GM18867 (cell line): Measurements from ENCODE around the gene SH2D7.

ENCODE experiments used
- ATAC-seq: cut with Tn5 transposase; IDR thresholded peaks from one replicate; pipeline ENCODE4 v1.9.1; 2021; ENCODE audit warnings: mild to moderate bottlenecking, moderate library complexity; ENCODE audit not compliant: unreplicated experiment

The SH2D7 gene

DNA sequence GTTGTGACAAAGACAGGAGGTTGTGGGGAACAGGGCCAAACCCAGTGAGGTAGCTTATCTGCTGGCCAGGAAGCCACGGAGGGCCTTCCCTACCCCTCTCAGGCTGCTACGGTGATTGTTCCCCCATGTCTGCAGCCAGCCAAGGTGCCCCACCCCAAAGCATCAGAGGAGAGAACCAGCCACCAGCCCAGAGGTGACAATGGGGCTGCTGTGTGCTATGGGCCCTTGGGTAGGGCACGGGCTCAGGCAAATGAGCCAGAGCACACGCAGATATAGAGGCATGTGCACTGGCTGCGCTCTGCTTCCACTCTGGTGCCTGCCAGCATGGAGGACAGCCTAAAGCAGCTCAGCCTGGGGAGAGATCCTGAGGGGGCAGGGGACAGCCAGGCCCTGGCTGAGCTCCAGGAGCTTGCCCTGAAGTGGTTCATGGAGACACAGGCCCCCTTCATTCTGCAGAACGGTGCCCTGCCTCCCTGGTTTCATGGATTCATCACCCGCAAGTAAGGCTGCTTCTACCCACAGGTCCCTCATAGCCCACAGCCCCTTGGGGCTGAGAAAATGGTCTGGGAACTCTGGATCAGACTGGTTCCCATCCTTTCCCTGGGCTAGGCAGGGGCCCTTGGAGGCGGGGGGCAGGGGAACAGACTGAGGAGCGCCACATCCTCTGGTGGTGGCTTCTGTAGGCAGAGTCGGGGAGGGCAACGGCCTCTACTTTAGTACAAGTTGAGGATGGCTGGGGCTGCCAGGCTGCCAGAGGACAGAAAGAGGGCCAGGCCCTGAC lies at the start of gene SH2D7:
TSS of gene SH2D7 (plus strand) at position 301 of the 781 bp plus-strand sequence. CDS start at position 325, 24 bp downstream.
- ATAC-seq = no peak

DNA sequence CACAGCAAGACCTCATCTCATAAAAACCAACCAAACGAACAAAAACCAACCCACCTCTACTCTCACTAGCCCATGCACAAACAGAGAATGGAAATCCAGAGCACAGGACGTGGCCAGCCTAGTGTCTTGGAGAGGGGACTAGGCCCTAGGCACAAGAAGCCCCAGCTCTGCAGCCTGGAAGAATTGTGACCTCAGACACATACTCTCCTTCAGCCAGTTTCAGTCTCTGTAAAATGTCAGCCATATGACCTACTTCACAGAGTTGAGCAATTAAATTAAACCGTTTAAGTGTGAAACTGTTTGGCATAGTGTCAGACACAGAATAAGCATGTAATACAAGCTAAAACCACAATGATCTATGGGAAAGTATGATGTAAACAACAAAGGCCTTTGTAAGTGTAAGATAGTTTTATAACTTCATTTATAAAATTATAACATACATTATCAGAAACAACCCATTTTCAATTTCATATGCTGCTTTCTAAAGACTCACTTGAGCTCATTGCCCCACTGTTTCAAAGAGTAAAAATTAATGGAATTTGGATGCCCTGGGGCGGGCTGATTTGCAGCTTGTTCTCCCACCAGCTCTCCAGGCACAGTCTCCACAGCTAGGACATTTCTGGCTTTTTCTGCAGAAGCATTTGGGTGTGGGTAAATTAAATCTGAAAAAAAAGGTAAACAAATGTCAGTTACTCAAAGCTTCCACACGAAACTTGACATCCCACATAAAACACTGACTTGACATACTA lies 47.8 kb upstream of the SH2D7 start:
- ATAC-seq = no peak

DNA sequence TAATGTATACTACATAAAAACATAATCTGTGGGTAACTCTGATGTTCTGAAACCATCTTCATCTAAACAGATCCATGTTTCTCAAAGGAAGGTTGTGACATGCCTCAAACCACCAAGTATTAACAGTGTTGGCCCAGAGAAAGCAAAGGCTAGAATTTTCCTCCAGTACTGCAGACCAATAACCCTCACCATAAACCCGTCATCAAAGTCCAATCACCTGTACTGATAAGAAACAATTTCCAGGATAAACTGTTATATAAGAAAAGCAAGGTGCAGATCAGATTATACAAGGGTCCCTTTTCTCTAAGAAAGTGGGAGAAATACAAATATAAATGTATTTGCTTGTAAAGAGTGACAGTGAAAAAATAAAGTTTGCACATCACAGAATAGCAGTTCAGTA lies 47.2 kb upstream of the SH2D7 start:
- ATAC-seq = no peak

DNA sequence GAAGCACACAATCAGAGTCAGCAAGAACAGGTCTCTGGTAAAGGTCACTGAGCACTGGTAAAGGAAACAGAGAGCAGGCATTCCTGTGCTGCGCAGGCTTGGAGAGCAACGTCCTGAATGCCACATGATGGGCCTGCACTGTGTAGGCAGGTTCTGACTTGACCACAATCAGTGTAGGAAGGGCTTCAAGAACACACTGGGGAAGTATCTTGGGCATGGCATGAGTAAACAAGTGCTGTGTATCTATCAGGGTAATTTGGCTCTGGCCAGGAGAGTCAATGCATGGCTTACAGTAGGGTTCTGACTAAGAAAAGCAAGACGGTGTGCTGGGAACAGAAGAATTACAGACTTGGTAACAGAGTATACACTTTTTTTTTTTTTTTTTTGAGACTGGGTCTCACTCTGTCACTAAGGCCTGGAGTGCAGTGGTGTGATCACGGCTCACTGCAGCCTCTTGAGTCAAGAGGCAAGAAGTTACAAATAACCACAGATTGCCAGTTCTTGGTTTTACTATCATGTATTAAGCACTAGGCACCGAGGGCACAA lies 45.5 kb upstream of the SH2D7 start:
- ATAC-seq = no peak

DNA sequence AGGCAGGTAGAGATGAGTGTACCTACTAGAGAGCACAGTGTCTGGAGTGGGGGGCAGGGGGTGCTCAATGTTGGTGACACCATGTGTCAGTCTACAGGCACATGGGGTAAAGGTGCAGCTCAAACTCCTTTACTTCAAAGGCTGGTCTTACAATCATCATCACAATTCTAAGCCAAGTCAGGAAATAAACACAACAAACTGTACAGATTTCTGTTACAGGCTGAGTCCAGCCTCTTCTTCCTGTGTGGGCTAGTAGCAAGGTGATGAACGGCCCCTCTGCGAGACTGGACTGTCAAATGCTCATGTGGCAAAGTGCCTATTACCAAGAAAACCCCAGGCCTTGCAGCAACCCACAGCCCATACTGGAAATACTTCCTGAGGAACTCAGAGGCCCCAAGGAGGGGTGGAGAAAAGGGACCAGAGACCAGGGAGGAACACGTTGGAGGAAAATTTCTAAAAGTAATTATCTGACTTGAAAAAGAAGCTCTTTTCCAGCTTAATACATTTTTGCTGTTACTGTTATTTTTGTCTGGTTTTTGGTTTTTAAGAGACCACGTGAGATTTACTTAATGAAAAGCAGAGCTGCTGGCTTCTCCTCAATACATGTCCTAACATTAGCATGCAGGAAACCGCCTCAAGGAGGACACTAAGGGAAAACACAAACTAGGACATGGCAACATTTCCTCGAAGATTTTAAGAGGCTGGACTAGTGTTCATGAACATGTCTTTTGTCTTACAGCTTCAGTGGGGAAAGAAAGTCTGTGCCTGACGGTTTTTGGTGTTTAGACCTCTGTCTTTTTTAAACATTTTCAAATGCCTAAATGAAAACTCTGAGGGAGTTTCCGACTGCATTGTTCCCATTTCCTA lies 44.4 kb upstream of the SH2D7 start:
- no peak for ATAC-seq

DNA sequence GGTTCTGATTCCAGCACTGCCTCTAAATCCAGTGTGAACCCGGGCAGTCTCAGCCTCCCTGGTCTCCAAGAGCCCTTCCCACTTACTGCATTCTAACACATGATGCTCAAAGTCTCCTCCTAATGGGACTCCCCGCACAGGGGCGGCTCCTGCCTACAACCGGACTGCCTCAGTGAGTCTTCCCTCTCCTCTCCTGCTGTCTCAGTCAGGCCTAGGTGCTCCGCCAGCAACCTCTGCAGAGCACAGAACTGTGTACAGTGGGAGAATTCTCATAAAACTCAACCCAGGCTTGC lies 43.8 kb upstream of the SH2D7 start:
- no peak for ATAC-seq

DNA sequence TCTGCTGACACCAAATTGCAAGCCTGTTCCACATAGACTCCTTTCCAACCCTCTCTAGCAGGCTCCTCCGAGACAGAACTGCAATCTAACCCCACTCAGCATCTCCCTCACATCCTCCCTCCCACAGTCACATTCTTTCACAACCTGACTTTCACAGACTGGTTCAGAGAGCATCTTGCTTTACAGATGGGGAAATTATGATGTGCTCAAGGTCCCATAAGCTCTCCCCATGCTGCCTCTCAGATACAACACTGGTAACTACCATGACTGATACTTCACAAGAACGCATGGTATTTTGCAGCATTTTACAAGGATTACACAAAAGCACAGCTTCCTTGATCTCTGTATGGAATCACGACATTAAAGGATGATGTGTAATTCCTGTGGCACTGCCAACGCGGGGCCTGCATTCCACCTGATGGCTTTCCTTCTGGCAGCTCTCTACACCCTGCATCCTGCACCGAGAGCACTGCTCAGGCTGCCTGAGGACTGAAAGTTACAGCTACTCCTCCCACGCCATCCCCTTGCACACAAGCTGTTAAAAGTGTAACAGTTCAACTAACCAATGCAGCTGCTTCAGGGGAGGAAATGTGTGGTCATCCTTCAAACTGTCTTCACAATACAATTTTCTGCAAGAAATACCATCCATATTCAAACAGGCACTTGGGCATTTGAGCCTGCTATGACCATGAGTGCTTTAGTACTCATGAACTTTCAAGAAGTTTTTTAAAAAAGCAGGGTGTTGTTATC lies 42.5 kb upstream of the SH2D7 start:
- ATAC-seq = peak; percentile 61

DNA sequence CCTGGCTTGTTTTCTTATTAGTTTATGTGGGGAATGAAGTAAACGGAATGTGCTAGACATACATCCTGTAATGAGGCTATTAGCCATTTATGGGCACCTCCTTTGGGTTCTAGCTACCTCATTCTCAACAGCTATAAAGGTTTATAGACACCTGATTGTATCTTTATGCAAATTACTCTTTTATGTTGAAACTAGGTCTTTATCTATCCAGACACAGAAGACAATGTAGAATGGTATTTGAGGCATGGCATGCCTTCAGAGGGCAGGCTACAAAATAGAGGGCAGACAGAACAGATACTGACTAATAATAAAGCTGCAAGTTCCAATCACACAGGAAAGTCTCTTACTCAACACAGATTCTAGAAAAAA lies 41.9 kb upstream of the SH2D7 start:
- peak; percentile 13 for ATAC-seq

DNA sequence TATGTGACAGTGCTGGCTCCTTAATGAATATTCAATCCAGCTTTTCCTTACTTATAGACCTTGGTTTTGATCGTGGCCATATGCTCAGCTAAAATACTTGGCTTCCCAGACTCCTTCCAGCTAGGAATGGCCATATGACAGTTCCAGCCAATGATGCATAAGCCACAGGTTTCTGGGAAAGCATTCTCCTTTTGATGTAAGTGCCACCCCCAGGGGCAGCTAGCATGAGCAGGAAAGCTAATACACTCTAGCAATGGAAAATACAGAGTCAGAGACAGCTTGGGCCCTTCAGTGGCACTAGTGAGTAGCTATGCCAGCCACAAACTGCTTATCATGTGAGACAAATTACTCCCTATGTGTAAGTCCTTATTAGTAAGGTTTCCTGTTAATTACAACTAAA lies 41.5 kb upstream of the SH2D7 start:
- no peak for ATAC-seq

DNA sequence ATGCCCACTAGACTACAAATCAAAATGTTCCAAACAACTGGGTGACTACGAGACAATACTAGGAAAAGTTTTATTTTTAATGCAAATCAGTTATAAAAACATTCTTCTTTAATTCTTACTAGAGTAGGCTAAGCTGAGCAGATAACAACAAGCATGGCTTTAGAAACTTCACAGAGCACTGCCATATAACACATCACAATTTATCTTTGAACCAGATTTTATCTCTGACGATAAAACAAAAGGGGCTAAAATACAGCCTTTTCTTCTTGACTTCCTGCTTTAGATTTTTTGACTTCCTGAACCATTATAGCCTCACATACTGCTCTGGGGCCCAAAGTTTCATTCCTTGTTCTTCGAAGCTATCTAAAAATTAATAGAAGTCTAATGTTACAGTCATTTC lies 40.8 kb upstream of the SH2D7 start:
- ATAC-seq = no peak

DNA sequence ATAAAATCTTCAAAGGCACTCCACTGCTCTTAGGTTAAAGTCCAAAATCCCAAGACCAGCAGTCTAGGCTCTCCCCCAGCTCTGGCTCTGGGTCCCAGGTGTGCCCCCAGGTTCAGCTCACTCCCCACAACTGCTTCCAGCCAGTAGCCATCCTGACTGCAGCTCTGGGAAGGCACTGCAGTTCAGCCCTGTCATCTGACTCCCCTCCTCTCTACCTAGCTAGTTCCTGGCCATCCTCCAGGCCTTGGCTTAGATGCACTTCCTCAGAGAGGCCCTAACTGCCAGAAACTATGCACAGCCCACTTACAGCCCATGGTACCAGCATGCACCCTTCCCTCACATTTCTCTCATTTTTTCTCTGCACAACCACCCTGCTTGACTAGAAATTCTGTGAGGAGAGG lies 40.4 kb upstream of the SH2D7 start:
- no peak for ATAC-seq

DNA sequence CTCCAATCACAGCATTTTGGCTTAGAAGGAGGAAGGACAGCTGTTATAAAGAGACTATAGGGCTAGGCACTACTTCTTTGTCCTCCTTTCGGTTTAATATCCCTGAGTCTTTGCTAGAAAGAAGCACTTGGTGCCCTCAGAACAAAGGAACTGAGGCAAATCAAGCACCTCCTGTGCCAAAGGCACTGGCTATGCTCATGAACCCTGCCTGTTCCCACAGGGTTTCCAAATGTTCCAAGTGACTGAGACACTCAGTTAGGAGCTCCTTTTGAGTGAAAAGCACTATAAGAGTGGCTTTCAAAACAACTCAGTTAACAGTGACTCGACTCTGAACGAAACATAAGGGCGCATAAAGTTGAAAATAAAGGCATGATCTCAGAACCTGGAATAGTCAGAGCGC lies 39.8 kb upstream of the SH2D7 start:
- ATAC-seq = no peak

DNA sequence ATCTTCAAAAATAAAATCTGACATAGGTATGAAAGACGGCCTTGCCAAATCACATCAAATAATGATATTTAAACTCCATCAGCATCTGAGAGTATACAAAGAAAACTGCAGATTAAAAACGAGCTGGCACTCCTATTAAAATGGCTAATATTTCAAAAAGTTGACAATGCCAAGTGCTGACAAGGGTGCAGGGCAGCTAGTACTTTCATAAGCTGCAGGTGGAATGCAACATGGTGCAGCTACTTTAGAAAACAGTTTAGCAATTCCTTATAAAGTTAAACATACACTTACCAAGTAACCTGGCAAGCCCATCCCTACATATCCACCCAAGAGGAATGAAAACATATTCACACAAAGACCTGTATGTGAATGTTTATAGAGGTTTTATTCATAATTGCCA lies 37.8 kb upstream of the SH2D7 start:
- ATAC-seq = no peak

DNA sequence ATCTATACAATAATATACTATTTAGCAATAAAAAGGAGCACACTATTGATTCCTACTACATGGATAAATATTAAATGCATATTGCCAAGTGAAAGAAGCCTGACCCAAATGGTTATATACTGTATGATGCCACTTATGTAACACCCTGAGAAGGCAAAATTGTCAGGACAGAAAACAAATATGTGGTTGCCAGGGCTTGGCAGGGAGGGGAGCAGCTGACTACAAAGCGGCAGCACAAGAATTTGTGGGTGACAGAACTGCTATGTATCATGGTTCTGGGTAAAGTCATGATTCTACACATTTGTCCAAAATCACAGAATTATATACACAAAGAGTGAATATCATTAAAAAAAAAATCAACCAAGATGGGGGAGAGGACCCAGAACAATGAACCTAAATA lies 37.4 kb upstream of the SH2D7 start:
- no peak for ATAC-seq

DNA sequence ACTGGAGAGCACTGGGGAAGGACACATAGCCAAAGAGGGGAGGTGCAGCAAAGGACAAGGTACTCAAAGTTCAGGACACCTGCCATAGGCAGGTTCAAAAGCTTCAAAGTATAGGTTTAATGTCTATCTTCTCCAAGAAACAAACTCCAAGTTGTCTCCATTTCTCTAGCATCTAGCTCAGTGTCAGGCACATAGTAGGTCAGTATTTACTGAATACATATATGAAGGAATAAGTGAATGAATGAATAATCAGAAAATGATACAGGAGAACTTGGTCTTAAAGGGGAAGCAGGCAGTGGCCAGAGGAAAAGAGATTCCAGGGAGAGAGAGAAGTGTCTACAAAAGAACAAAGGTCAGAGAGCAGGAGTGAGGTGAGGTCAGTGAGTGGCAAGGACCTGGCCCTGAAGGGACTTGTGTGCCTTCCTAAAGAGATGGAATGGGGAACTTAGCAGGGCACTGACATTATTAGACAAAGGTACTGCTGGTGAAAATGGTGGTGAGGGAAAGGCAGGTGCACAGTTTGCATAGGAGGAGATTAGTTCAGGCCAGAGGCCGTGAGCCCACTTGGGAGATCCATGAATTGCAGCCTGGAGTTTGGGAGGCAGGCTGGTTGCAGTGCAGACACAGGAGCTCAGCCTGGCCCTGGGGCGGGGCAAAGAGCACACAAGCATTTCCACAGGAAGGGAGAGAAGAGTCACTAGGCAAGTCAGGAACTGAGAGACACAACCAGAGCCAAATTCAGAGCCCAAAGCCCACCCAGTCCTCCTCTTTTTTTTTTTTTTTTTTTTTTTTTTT lies 36.2 kb upstream of the SH2D7 start:
- ATAC-seq = no peak

DNA sequence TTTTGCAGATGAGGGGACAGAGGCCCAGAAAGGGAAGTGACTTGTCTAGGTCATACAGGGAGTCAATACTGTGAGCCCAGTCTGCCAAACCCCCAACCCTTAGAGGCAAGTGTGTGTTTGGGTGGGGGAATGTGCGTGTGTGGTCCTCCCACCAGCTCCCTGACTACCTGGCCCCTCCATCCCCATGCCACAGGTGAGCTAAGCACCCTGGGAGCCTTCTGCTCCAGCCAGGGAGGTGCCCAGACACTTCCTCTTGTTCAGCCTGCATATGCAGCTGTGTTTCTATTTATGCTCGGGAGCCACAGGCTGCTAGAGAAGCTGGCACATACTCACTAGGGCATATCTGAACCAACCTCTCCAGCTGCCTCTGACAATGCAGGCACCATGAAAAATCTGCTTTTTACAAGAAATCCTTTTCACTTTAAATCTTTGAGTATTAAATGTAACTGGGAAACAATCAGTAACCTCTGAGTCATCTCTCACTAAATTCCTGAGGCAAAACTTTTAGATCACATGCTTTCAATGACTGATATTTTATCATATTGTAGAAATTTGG lies 35.6 kb upstream of the SH2D7 start:
- ATAC-seq = no peak

DNA sequence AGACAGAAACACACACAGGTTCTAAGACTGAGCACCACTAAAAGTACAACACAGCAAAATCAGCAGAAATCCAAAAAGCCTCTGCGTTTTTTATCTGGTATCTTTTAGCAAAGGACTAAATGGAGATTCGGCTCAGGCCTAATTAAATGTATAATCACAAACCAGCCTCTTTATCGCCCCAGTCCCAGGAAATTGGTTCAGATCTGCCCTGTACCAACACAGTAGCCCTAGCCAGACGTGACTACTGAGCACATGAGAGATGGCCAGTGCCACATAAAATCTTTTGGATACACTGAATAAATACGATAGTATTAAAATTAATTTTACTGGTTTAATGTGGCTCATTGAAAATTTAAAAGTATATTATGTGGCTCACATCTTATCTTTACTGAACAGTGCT lies 34.6 kb upstream of the SH2D7 start:
- no peak for ATAC-seq

DNA sequence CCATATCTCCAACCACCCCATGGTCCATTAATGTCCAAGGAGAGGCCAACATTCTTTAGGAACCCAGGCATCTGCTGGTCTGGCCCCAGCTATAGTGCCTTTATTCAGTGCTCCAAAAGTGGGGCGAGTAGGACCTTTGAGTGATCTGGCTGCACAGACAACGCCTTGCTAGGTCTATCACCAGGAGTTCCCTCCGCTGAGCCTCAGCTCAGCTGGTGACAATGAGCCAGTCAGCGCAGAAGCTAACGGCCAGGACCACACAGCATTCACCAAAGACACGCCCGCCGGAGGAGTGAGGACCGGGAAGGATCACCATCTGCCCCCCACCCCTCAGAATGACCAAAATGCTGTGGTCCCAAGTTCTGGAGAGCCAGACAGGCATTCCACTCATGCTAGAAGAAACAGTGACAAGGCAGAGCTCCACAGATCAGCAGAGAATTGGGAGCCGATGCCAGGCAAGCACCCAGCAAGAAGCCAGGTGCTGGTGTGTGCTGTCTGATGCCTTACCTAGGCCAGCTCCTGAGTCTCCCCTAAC lies 33.9 kb upstream of the SH2D7 start:
- ATAC-seq = no peak

DNA sequence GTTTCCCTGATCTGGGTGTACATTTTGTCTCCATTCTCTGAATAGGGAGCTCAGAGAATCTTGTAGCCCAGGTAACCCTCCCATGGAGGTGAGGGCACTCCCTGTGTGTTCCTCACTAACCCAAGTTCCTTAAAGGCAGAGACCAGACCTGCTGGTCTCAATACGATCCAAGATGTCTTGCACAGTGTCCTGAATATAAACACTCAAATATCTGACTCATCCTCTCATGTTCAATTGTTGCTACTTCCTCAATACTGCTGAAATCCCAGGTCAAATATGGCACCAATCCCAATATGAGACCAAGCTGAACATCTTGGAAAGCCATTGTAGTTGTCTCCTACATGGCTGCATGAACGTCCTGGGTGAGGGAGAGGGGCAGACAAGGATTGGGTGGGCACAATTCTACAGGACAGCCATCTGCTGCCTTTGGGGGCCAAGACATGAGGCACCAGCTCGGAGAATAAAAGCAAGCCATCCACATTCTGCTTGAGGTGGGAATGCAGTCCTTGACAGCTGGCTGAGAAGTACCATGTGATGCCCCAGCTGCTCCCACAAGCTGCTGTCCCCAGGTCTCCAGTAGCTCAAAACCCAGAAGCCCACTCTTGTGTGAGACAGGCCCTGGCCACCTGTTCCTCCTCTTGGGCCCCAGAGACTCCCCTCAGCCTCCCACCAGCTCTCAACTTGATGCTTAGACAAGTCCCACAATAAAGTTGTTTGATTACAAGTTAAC lies 33.1 kb upstream of the SH2D7 start:
- ATAC-seq = no peak
